ENCODE data around the gene TMUB1. TPM values are rescaled to one million over a fixed set of nuclear protein-coding genes. Genes with fewer than 3 reads are reported as not detected.

Gene TMUB1
- polyA plus RNA-seq, 2 of the 4 experiments (the other 2 are of a cell fraction), result 14.0 to 37.7 TPM

DNA sequence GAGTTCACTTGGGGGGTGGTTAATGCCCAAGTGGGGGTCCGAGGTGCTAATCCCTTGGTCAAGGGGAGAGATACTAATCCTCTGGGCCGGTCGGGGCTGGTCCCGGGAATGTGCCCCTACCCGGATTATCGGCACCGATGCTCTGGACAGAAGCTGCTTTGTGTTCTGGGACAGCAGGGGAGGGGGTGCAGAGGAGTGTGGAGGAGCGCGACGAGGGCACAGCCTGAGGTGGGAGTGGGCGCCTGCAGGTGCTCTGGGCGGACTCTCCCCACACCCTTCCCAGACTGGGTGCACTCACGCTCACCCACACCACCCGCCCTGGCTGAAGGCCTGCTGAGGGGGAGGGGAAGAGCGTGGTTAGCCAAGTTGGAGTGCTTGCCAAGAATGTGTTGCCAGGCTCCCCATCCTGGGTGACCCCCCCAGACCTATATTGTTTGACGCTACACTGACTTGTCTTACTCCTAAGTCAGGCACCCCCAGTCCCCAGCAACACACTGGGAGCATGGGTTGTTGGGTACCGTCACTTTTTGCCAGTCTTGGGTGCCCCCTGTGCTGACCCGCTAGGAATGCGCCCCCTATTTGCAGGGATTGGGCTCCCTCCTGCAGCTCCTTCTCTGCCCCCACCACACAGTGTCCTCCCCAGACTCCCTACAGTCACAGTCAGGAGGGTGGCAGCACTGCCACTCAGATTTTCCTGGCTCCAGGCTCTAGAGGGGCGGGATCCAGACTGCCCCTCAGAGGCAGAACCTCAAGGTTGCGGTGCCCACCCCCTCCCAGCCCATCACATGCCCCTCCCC lies 22.7 kb downstream of the TMUB1 start:
- 0% methylated on average over 13 of the region's 21 CpGs for WGBS (ENCODE audit: missing lambda C conversion rate)
- FAIRE-seq (no peak), ATAC-seq (peak; percentile 5 to 30), DNase-seq (ENCODE audit: low read depth in 1 of 2, low spot score in 1 of 2) (peak; percentile 79 to 89)
- ChIA-PET POLR2A (interaction anchor here (0.6 to 1.3 kb wide), 3 partner anchors 20 to 166 kb away, joined by 4 to 10 read pairs (median 5); partner anchors contain the start of genes ABCF2 and FASTK), CTCF (interaction anchor here (0.7 to 5.7 kb wide), 15 partner anchors 10 to 105 kb away, joined by 3 to 64 read pairs (median 6); partner anchors contain the start of genes ABCB8, AGAP3 and FASTK)
- Histone ChIP-seq H3K4me1 (peaks cover 44% of the 10 kb centered on the region), H3K4me2 (peak overlapping the region; percentile 92), H3K27ac (peak overlapping the region; percentile 99), H3K9me3 (no peaks in the 10 kb centered on the region), H3K4me3 (peak overlapping the region; percentile 86)
- TF ChIP-seq POLR2A (IDR thresholded peaks at IDR 0.05; ENCODE audit: low read length) (peak; percentile 36), HOXB5 (CRISPR knock-in tag; IDR thresholded peaks at IDR 0.05) (0 out of 2 replicates have a peak, but pooled peaks have one; percentile 48), HOXB13 (CRISPR knock-in tag; IDR thresholded peaks at IDR 0.05; ENCODE audit: low read depth) (0 out of 2 replicates have a peak, but pooled peaks have one; percentile 34), EHMT2 (IDR thresholded peaks at IDR 0.05; ENCODE audit: low read depth) (no peak), FOSL2 (IDR thresholded peaks at IDR 0.05) (no peak), FOSL2 (CRISPR knock-in tag; IDR thresholded peaks at IDR 0.05) (peak; percentile 19; the same call in 1 of the 2 replicates), HEYL (CRISPR knock-in tag; IDR thresholded peaks at IDR 0.05) (no peak), CHD2 (IDR thresholded peaks at IDR 0.05; ENCODE audit: low read length, partially characterized antibody) (no peak)
- TF ChIP-seq, protein P1, sequence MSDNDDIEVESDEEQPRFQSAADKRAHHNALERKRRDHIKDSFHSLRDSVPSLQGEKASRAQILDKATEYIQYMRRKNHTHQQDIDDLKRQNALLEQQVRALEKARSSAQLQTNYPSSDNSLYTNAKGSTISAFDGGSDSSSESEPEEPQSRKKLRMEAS (IDR thresholded peaks at IDR 0.05), result peak; percentile 58
- TF ChIP-seq, protein P2, sequence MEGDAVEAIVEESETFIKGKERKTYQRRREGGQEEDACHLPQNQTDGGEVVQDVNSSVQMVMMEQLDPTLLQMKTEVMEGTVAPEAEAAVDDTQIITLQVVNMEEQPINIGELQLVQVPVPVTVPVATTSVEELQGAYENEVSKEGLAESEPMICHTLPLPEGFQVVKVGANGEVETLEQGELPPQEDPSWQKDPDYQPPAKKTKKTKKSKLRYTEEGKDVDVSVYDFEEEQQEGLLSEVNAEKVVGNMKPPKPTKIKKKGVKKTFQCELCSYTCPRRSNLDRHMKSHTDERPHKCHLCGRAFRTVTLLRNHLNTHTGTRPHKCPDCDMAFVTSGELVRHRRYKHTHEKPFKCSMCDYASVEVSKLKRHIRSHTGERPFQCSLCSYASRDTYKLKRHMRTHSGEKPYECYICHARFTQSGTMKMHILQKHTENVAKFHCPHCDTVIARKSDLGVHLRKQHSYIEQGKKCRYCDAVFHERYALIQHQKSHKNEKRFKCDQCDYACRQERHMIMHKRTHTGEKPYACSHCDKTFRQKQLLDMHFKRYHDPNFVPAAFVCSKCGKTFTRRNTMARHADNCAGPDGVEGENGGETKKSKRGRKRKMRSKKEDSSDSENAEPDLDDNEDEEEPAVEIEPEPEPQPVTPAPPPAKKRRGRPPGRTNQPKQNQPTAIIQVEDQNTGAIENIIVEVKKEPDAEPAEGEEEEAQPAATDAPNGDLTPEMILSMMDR (IDR thresholded peaks at IDR 0.05), result peak; percentile 42; the same call in 2 of the 3 replicates
- TF ChIP-seq, protein P3, sequence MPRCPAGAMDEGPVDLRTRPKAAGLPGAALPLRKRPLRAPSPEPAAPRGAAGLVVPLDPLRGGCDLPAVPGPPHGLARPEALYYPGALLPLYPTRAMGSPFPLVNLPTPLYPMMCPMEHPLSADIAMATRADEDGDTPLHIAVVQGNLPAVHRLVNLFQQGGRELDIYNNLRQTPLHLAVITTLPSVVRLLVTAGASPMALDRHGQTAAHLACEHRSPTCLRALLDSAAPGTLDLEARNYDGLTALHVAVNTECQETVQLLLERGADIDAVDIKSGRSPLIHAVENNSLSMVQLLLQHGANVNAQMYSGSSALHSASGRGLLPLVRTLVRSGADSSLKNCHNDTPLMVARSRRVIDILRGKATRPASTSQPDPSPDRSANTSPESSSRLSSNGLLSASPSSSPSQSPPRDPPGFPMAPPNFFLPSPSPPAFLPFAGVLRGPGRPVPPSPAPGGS (IDR thresholded peaks at IDR 0.05), result 0 out of 3 replicates have a peak, but pooled peaks have one; percentile 27

- FAIRE-seq, result no peak
- H3K9me3 ChIP-seq, result no peaks in the 10 kb centered on the region
- peak overlapping the region; percentile 92 for H3K4me2 ChIP-seq
- peaks cover 43% of the 10 kb centered on the region for H3K4me1 ChIP-seq
- WGBS (ENCODE audit: missing lambda C conversion rate), result 3% methylated on average over 14 of the region's 17 CpGs
- H3K4me3 ChIP-seq, result peak overlapping the region; percentile 86
- peak in 1 of 2 experiments; percentile 48 for DNase-seq (ENCODE audit: low read depth in 1 of 2, low spot score in 1 of 2)
- ChIA-PET POLR2A (no interaction called here), CTCF (interaction anchor here (0.9 to 5.7 kb wide), 14 partner anchors 9 to 105 kb away, joined by 3 to 64 read pairs (median 6); partner anchors contain the start of genes ABCB8, AGAP3 and FASTK)
- H3K27ac ChIP-seq, result peak overlapping the region; percentile 99
- TF ChIP-seq NFE2L2 (conservative IDR thresholded peaks at IDR 0.05; ENCODE audit: low read length), result no peak
- no peak for TF ChIP-seq HES2 (IDR thresholded peaks at IDR 0.05)
- TF ChIP-seq CHD2 (IDR thresholded peaks at IDR 0.05; ENCODE audit: low read length, partially characterized antibody), result no peak
- TF ChIP-seq HOXB13 (CRISPR knock-in tag; IDR thresholded peaks at IDR 0.05; ENCODE audit: low read depth), result no peak
- TF ChIP-seq SMC3 (IDR thresholded peaks at IDR 0.05), result no peak
- ATAC-seq, result peak; percentile 1 to 5; a peak in 2 of 6 replicates
Measured at GRCh38 chr7:151060113-151060415, 23.2 kb downstream of the TMUB1 start.

DNA sequence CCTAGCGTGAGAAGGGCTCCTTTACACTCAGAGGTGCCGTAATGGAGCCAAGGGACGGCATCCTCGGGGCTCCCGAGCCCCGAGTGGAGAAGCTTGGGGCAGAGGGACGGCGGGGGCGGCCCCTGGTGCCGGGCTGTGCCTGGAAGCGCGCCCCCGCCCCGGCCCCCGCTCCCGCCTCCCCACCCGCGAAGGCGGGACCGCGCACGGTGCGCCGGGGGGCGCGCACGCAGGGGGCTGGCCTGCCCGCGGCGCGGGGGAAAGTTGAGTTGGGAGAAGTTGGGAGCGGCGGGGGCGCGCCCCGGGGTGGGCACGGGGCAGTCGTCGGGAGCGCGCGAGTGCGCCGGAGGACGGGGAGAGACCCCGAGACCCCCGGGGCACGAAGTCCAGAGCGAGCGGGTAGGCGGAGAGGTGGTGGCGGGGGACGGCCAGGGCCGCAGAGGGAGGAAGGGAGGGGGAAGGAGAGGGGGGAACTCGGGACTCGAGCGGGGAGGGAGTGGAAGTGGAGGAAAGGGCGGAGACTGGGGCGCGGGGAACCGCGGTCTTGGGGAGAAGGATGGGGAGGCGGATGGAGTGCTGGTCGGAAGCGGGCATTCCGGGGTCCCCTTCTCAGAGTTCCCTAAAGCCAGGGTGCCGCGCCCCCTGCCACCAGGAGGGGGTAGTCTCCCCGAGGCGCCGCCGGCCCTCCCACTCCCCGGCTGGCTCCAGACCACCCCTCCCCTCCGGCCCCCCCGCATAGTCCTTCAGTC lies 23.8 kb downstream of the TMUB1 start, which contains the start of gene SLC4A2:
Gene SLC4A2 (plus strand): TSS at position 223 of the 746 bp plus-strand sequence. CDS start 2,399 bp downstream, outside the sequence.
- H3K4me3 ChIP-seq, result peak within 1 kb of the TSS; percentile 86
- CTCF ChIA-PET, result interaction anchor here (0.9 to 5.7 kb wide), 16 partner anchors 9 to 106 kb away, joined by 3 to 64 read pairs (median 6); partner anchors contain the start of genes ABCB8, AGAP3 and FASTK
- H3K4me2 ChIP-seq, result peak within 1 kb of the TSS; percentile 92
- WGBS (ENCODE audit: missing lambda C conversion rate), result 3% methylated on average over 30 of the region's 75 CpGs
- POLR2A ChIA-PET, result interaction anchor here (0.6 to 0.8 kb wide), 2 partner anchors 31 to 181 kb away, joined by 3 to 4 read pairs; partner anchors contain the start of gene ABCB8
- ATAC-seq, result peak; percentile 5 to 7
- no peaks in the 10 kb centered on the region for H3K9me3 ChIP-seq
- peak; percentile 76 to 90 for DNase-seq (ENCODE audit: low read depth in 1 of 2, low spot score in 1 of 2)
- FAIRE-seq, result no peak
- peak within 1 kb of the TSS; percentile 99 for H3K27ac ChIP-seq
- peaks cover 37% of the 10 kb centered on the region for H3K4me1 ChIP-seq
- no peak for TF ChIP-seq HOXA7 (CRISPR knock-in tag; IDR thresholded peaks at IDR 0.05)
- no peak for TF ChIP-seq REST (IDR thresholded peaks at IDR 0.05)
- no peak for TF ChIP-seq CHD2 (IDR thresholded peaks at IDR 0.05; ENCODE audit: low read length, partially characterized antibody)
- TF ChIP-seq, protein P2 (IDR thresholded peaks at IDR 0.05), result peak; percentile 23; the same call in 1 of the 3 replicates
- TF ChIP-seq RCOR1 (IDR thresholded peaks at IDR 0.05; ENCODE audit: low read depth, low read length), result no peak
- no peak for TF ChIP-seq POLR2AphosphoS2 (conservative IDR thresholded peaks at IDR 0.05; ENCODE audit: low read length)
